Measurements from ENCODE around the gene PAPPA.

The PAPPA gene

GRCh38 chr9:116403171-116403570, 249.6 kb downstream of the PAPPA start:
- DNase-seq (ENCODE audit: low read depth, low spot score) = no peak
- TF ChIP-seq POLR2AphosphoS5 (IDR thresholded peaks at IDR 0.05; ENCODE audit: borderline replicate concordance, low read depth, low read length) (no peak), FOXP2 (optimal IDR thresholded peaks at IDR 0.05; ENCODE audit: control extremely low read depth, extremely low read length, insufficient read depth) (no peak), EZH2 (IDR thresholded peaks at IDR 0.05) (no peak)
- peak overlapping the region; percentile 51; the same call in 1 of the 2 replicates for H3K27ac ChIP-seq
- no peak overlapping the region for H3K4me3 ChIP-seq
- peaks cover 24% of the 10 kb centered on the region for H3K36me3 ChIP-seq (ENCODE audit: insufficient read depth, low read length)
- H3K9ac ChIP-seq (ENCODE audit: insufficient read length) = no peak overlapping the region
- no peaks in the 10 kb centered on the region for H3K9me3 ChIP-seq (ENCODE audit: low read depth, low read length)

- TF ChIP-seq FOXP2 (optimal IDR thresholded peaks at IDR 0.05; ENCODE audit: control extremely low read depth, extremely low read length, insufficient read depth) = no peak
- Histone ChIP-seq H3K27ac (peak overlapping the region; percentile 51; the same call in 1 of the 2 replicates), H3K4me3 (no peak overlapping the region), H3K9me3 (ENCODE audit: low read depth, low read length) (no peaks in the 10 kb centered on the region), H3K9ac (ENCODE audit: insufficient read length) (no peak overlapping the region), H3K36me3 (ENCODE audit: insufficient read depth, low read length) (peaks cover 13% of the 10 kb centered on the region)
- no peak for DNase-seq (ENCODE audit: low read depth, low spot score)
Observed at GRCh38 chr9:116404228-116404627, 250.6 kb downstream of the PAPPA start.

DNA sequence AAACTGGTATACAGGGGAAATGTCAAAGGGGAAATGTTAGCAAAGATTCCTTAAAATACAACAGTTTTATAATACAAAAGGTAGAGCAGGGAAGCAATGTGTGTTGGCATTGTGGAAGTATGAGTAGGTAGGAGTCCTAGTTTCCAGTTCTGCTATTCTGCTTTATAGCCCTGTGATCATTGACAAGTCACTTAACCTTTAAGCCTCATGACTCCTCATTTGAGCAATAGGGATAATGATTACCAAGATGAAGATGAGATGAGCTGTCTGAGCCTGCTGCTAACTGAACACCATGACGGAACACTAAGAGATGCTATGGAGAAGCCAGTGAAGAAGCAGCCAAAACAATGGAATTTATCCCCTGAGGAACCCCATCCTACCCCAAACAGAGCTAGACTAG, 251.7 kb downstream of the PAPPA start:
- Histone ChIP-seq H3K27ac (no peak overlapping the region; the same call in 1 of the 2 replicates), H3K9me3 (ENCODE audit: low read depth, low read length) (no peaks in the 10 kb centered on the region), H3K9ac (ENCODE audit: insufficient read length) (no peak overlapping the region), H3K36me3 (ENCODE audit: insufficient read depth, low read length) (peaks cover 2% of the 10 kb centered on the region), H3K4me3 (no peak overlapping the region)
- DNase-seq (ENCODE audit: low read depth, low spot score) = no peak
- no peak for TF ChIP-seq POLR2AphosphoS5 (IDR thresholded peaks at IDR 0.05; ENCODE audit: borderline replicate concordance, low read depth, low read length)
- TF ChIP-seq FOXP2 (optimal IDR thresholded peaks at IDR 0.05; ENCODE audit: control extremely low read depth, extremely low read length, insufficient read depth) = no peak
- no peak for TF ChIP-seq EZH2 (IDR thresholded peaks at IDR 0.05)

- H3K9me3 ChIP-seq (ENCODE audit: low read depth, low read length) = no peaks in the 10 kb centered on the region
- TF ChIP-seq FOXP2 (optimal IDR thresholded peaks at IDR 0.05; ENCODE audit: control extremely low read depth, extremely low read length, insufficient read depth) (no peak), POLR2AphosphoS5 (IDR thresholded peaks at IDR 0.05; ENCODE audit: borderline replicate concordance, low read depth, low read length) (no peak), EZH2 (IDR thresholded peaks at IDR 0.05) (no peak)
- H3K9ac ChIP-seq (ENCODE audit: insufficient read length) = no peak overlapping the region
- DNase-seq (ENCODE audit: low read depth, low spot score) = no peak
- no peak overlapping the region for H3K27ac ChIP-seq
- H3K36me3 ChIP-seq (ENCODE audit: insufficient read depth, low read length) = no peaks in the 10 kb centered on the region
- no peak overlapping the region for H3K4me3 ChIP-seq
Observed at GRCh38 chr9:116406469-116406868, 252.9 kb downstream of the PAPPA start.

DNA sequence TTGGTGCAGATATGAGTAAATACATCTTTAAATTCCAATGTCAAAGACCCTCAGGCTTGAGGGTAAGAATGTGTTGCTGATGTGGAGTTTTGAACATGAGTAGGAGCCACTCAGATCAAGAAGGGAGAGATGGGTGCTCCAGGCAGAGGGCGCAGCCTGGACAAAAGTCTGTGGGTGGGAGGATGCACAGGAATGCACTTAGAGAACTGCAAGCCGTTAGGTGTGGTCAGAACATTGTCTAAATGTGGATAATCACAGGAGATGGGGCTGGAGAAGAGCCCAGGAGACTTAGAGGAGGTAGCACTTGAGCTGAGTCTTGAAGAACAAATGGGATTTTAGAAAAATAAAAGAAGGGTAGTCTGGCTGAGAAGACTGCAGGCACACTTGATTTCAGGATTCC, 255.5 kb downstream of the PAPPA start:
- H3K27ac ChIP-seq = no peak overlapping the region
- no peaks in the 10 kb centered on the region for H3K9me3 ChIP-seq (ENCODE audit: low read depth, low read length)
- no peaks in the 10 kb centered on the region for H3K36me3 ChIP-seq (ENCODE audit: insufficient read depth, low read length)
- TF ChIP-seq FOXP2 (optimal IDR thresholded peaks at IDR 0.05; ENCODE audit: control extremely low read depth, extremely low read length, insufficient read depth) (no peak), POLR2AphosphoS5 (IDR thresholded peaks at IDR 0.05; ENCODE audit: borderline replicate concordance, low read depth, low read length) (no peak), EZH2 (IDR thresholded peaks at IDR 0.05) (no peak)
- no peak overlapping the region for H3K9ac ChIP-seq (ENCODE audit: insufficient read length)
- DNase-seq (ENCODE audit: low read depth, low spot score) = no peak
- H3K4me3 ChIP-seq = no peak overlapping the region

DNA sequence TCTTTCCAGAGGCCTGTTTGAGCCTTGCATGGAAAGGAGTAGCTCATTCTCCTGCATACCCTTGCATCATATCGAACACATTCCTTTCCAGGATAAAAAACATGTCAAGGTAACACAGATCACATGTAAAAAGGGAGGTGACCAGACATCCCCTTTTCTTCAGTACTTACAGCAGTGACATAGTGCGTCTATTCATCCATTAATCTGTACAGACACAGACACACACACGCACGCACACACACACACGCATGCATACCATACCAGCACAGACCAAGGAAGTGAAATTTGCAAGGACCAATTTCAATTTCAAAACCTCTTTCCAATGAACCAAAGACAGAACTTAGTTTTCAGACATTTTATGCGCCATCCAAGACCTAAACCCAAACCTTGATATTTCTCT, 256.0 kb downstream of the PAPPA start:
- DNase-seq (ENCODE audit: low read depth, low spot score) = no peak
- H3K27ac ChIP-seq = no peak overlapping the region
- TF ChIP-seq EZH2 (IDR thresholded peaks at IDR 0.05) = no peak
- TF ChIP-seq FOXP2 (optimal IDR thresholded peaks at IDR 0.05; ENCODE audit: control extremely low read depth, extremely low read length, insufficient read depth) = no peak
- no peak for TF ChIP-seq POLR2AphosphoS5 (IDR thresholded peaks at IDR 0.05; ENCODE audit: borderline replicate concordance, low read depth, low read length)
- H3K9ac ChIP-seq (ENCODE audit: insufficient read length) = no peak overlapping the region
- no peak overlapping the region for H3K4me3 ChIP-seq
- no peaks in the 10 kb centered on the region for H3K9me3 ChIP-seq (ENCODE audit: low read depth, low read length)
- H3K36me3 ChIP-seq (ENCODE audit: insufficient read depth, low read length) = no peaks in the 10 kb centered on the region

- TF ChIP-seq FOXP2 (optimal IDR thresholded peaks at IDR 0.05; ENCODE audit: control extremely low read depth, extremely low read length, insufficient read depth) (no peak), POLR2AphosphoS5 (IDR thresholded peaks at IDR 0.05; ENCODE audit: borderline replicate concordance, low read depth, low read length) (no peak), EZH2 (IDR thresholded peaks at IDR 0.05) (no peak)
- no peak overlapping the region for H3K27ac ChIP-seq
- H3K9me3 ChIP-seq (ENCODE audit: low read depth, low read length) = no peaks in the 10 kb centered on the region
- H3K36me3 ChIP-seq (ENCODE audit: insufficient read depth, low read length) = no peaks in the 10 kb centered on the region
- H3K4me3 ChIP-seq = no peak overlapping the region
- H3K9ac ChIP-seq (ENCODE audit: insufficient read length) = no peak overlapping the region
- DNase-seq (ENCODE audit: low read depth, low spot score) = no peak
Observed at GRCh38 chr9:116411506-116411905, 257.9 kb downstream of the PAPPA start.

- Histone ChIP-seq H3K27ac (no peak overlapping the region), H3K36me3 (ENCODE audit: insufficient read depth, low read length) (no peaks in the 10 kb centered on the region), H3K4me3 (no peak overlapping the region), H3K9me3 (ENCODE audit: low read depth, low read length) (no peaks in the 10 kb centered on the region), H3K9ac (ENCODE audit: insufficient read length) (no peak overlapping the region)
- TF ChIP-seq EZH2 (IDR thresholded peaks at IDR 0.05) = no peak
- TF ChIP-seq FOXP2 (optimal IDR thresholded peaks at IDR 0.05; ENCODE audit: control extremely low read depth, extremely low read length, insufficient read depth) = no peak
- no peak for TF ChIP-seq POLR2AphosphoS5 (IDR thresholded peaks at IDR 0.05; ENCODE audit: borderline replicate concordance, low read depth, low read length)
- DNase-seq (ENCODE audit: low read depth, low spot score) = no peak
Observed at GRCh38 chr9:116414374-116414773, 260.8 kb downstream of the PAPPA start.

DNA sequence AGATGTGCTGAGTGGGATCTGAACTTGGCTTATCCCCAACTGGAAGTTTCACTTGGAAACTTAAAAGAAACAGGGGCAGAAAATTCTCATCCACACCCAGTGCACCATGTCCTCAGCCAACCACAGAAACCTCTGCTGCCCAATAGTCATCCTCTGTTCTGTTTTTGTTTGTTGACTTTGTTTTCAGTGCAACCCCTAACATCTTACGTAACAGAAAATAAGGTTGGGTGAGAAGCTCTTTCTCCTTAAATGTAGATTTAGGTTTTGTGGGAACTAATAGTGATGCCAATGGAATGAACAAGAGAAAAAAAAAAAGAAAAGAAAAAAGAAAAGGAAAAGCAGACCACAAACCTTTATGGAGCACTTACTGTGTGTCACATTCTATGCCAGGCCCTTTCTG, 262.8 kb downstream of the PAPPA start:
- Histone ChIP-seq H3K36me3 (ENCODE audit: insufficient read depth, low read length) (no peaks in the 10 kb centered on the region), H3K9ac (ENCODE audit: insufficient read length) (no peak overlapping the region), H3K9me3 (ENCODE audit: low read depth, low read length) (no peaks in the 10 kb centered on the region), H3K27ac (no peak overlapping the region), H3K4me3 (no peak overlapping the region)
- TF ChIP-seq EZH2 (IDR thresholded peaks at IDR 0.05) = no peak
- no peak for TF ChIP-seq FOXP2 (optimal IDR thresholded peaks at IDR 0.05; ENCODE audit: control extremely low read depth, extremely low read length, insufficient read depth)
- no peak for TF ChIP-seq POLR2AphosphoS5 (IDR thresholded peaks at IDR 0.05; ENCODE audit: borderline replicate concordance, low read depth, low read length)
- no peak for DNase-seq (ENCODE audit: low read depth, low spot score)
